Measurements from ENCODE around the gene MTMR3. TPM values are rescaled to one million over a fixed set of nuclear protein-coding genes. Genes with fewer than 3 reads are reported as not detected.

The MTMR3 gene
- total RNA-seq, 1 donor from 2014 or later, result 41.0 TPM

DNA sequence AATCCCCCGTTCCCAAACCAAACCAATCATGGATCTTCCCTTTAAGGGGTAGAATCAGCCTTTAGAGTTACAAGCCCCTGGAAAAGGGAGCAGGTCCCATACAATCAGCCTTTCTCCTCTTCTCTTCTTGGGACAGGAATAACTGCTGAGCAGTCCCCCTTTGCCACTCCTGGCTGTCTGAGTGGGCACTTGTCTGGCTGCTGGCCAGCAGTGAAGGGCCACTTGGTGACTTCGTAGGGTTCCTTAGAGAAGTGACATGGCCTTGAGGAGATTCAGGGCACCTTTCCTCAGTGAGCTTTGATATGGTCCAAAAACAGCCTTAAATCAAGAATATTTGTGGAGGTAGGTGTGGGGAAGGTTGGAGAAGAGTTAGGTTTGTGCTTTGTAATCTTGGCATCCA is 143.8 kb downstream of the MTMR3 start:
- Histone ChIP-seq H3K4me1 (ENCODE audit: insufficient read depth, low read length) (no peaks in the 10 kb centered on the region), H3K27ac (ENCODE audit: low read depth, low read length) (no peak overlapping the region), H3K9me3 (ENCODE audit: insufficient read depth, low read depth, low read length) (no peaks in the 10 kb centered on the region), H2AFZ (ENCODE audit: low read depth, low read length) (no peak overlapping the region), H3K27me3 (ENCODE audit: insufficient read depth, low read length) (no peaks in the 10 kb centered on the region), H3K4me2 (ENCODE audit: low read length) (no peak overlapping the region), H3K9ac (ENCODE audit: low read length) (no peak overlapping the region), H3K36me3 (ENCODE audit: insufficient read depth, low read length) (peaks cover 18% of the 10 kb centered on the region), H3K79me2 (ENCODE audit: insufficient read depth, low read length) (no peaks in the 10 kb centered on the region), H3K4me3 (ENCODE audit: insufficient read depth, low read depth, low read length) (no peak overlapping the region), H4K20me1 (ENCODE audit: insufficient read depth, low read length) (peaks cover 7% of the 10 kb centered on the region)
- Mint-ChIP-seq H3K4me1 (ENCODE audit: low read depth, unreplicated experiment) (no peaks in the 10 kb centered on the region), H3K4me3 (ENCODE audit: unreplicated experiment) (no peak overlapping the region), H3K36me3 (ENCODE audit: low read depth, unreplicated experiment) (peaks cover 46% of the 10 kb centered on the region), H3K27me3 (ENCODE audit: low read depth, unreplicated experiment) (no peaks in the 10 kb centered on the region), H3K9me3 (ENCODE audit: unreplicated experiment) (no peaks in the 10 kb centered on the region), H3K27ac (ENCODE audit: unreplicated experiment) (no peak overlapping the region)
- no peak for DNase-seq (ENCODE audit: low read depth)
- FAIRE-seq, result no peak
- TF ChIP-seq EZH2 (IDR thresholded peaks at IDR 0.05; ENCODE audit: insufficient read depth, low read length), result no peak

- Mint-ChIP-seq H3K27me3 (ENCODE audit: low read depth, unreplicated experiment) (no peaks in the 10 kb centered on the region), H3K27ac (ENCODE audit: unreplicated experiment) (no peak overlapping the region), H3K9me3 (ENCODE audit: unreplicated experiment) (no peaks in the 10 kb centered on the region), H3K36me3 (ENCODE audit: low read depth, unreplicated experiment) (peaks cover 46% of the 10 kb centered on the region), H3K4me3 (ENCODE audit: unreplicated experiment) (no peak overlapping the region), H3K4me1 (ENCODE audit: low read depth, unreplicated experiment) (no peaks in the 10 kb centered on the region)
- no peaks in the 10 kb centered on the region for H3K27me3 ChIP-seq (ENCODE audit: insufficient read depth, low read length)
- H3K79me2 ChIP-seq (ENCODE audit: insufficient read depth, low read length), result no peaks in the 10 kb centered on the region
- no peak for TF ChIP-seq EZH2 (IDR thresholded peaks at IDR 0.05; ENCODE audit: insufficient read depth, low read length)
- TF ChIP-seq, protein P1, sequence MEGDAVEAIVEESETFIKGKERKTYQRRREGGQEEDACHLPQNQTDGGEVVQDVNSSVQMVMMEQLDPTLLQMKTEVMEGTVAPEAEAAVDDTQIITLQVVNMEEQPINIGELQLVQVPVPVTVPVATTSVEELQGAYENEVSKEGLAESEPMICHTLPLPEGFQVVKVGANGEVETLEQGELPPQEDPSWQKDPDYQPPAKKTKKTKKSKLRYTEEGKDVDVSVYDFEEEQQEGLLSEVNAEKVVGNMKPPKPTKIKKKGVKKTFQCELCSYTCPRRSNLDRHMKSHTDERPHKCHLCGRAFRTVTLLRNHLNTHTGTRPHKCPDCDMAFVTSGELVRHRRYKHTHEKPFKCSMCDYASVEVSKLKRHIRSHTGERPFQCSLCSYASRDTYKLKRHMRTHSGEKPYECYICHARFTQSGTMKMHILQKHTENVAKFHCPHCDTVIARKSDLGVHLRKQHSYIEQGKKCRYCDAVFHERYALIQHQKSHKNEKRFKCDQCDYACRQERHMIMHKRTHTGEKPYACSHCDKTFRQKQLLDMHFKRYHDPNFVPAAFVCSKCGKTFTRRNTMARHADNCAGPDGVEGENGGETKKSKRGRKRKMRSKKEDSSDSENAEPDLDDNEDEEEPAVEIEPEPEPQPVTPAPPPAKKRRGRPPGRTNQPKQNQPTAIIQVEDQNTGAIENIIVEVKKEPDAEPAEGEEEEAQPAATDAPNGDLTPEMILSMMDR (IDR thresholded peaks at IDR 0.05; ENCODE audit: insufficient read depth, low read depth, low read length), result no peak
- DNase-seq (ENCODE audit: low read depth) (no peak), FAIRE-seq (no peak)
- H3K4me1 ChIP-seq (ENCODE audit: insufficient read depth, low read length), result no peaks in the 10 kb centered on the region
- peaks cover 7% of the 10 kb centered on the region for H4K20me1 ChIP-seq (ENCODE audit: insufficient read depth, low read length)
- no peaks in the 10 kb centered on the region for H3K9me3 ChIP-seq (ENCODE audit: insufficient read depth, low read depth, low read length)
- H3K9ac ChIP-seq (ENCODE audit: low read length), result no peak overlapping the region
- H3K4me2 ChIP-seq (ENCODE audit: low read length), result no peak overlapping the region
- no peak overlapping the region for H3K27ac ChIP-seq (ENCODE audit: low read depth, low read length)
- no peak overlapping the region for H2AFZ ChIP-seq (ENCODE audit: low read depth, low read length)
- no peak overlapping the region for H3K4me3 ChIP-seq (ENCODE audit: insufficient read depth, low read depth, low read length)
- H3K36me3 ChIP-seq (ENCODE audit: insufficient read depth, low read length), result peaks cover 18% of the 10 kb centered on the region
Observed at GRCh38 chr22:30027169-30027568, 144.2 kb downstream of the MTMR3 start.

GRCh38 chr22:30027791-30028190 is 144.8 kb downstream of the MTMR3 start:
- Mint-ChIP-seq H3K4me3 (ENCODE audit: unreplicated experiment) (no peak overlapping the region), H3K9me3 (ENCODE audit: unreplicated experiment) (no peaks in the 10 kb centered on the region), H3K27me3 (ENCODE audit: low read depth, unreplicated experiment) (no peaks in the 10 kb centered on the region), H3K36me3 (ENCODE audit: low read depth, unreplicated experiment) (peaks cover 45% of the 10 kb centered on the region), H3K27ac (ENCODE audit: unreplicated experiment) (no peak overlapping the region), H3K4me1 (ENCODE audit: low read depth, unreplicated experiment) (no peaks in the 10 kb centered on the region)
- Histone ChIP-seq H2AFZ (ENCODE audit: low read depth, low read length) (no peak overlapping the region), H3K4me1 (ENCODE audit: insufficient read depth, low read length) (no peaks in the 10 kb centered on the region), H4K20me1 (ENCODE audit: insufficient read depth, low read length) (peaks cover 1% of the 10 kb centered on the region), H3K4me2 (ENCODE audit: low read length) (no peak overlapping the region), H3K4me3 (ENCODE audit: insufficient read depth, low read depth, low read length) (no peak overlapping the region), H3K27me3 (ENCODE audit: insufficient read depth, low read length) (no peaks in the 10 kb centered on the region), H3K9me3 (ENCODE audit: insufficient read depth, low read depth, low read length) (no peaks in the 10 kb centered on the region), H3K9ac (ENCODE audit: low read length) (no peak overlapping the region), H3K79me2 (ENCODE audit: insufficient read depth, low read length) (no peaks in the 10 kb centered on the region), H3K27ac (ENCODE audit: low read depth, low read length) (no peak overlapping the region), H3K36me3 (ENCODE audit: insufficient read depth, low read length) (peaks cover 12% of the 10 kb centered on the region)
- DNase-seq (ENCODE audit: low read depth) (no peak), FAIRE-seq (no peak)
- no peak for TF ChIP-seq EZH2 (IDR thresholded peaks at IDR 0.05; ENCODE audit: insufficient read depth, low read length)
- TF ChIP-seq, protein P1 (IDR thresholded peaks at IDR 0.05; ENCODE audit: insufficient read depth, low read depth, low read length), result no peak
